Non-pigmented ciliary epithelial cell (primary cell): ENCODE data around the gene UBXN10.

Experiments used
- DNase-seq: peaks from one replicate; pipeline ENCODE4 v3.0.0-alpha.2; 2010; ENCODE audit warnings: low read depth

Gene UBXN10

DNA sequence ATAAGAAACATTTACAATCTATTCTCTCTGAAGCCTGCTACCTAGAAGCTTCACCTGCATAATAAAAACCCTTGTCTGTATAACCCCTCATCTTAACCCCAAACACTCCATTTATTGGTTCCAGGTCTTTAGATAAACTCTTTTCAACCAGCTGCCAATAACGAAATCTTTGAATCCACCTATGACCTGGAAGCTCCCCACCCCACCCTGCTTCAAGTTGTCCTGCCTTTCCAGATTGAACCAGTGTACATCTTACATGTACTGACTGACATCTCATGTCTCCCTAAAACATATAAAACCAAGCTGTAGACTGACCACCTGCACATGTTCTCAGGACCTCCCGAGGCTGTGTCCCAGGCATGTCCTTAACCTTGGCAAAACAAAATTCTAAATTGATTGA lies 54.1 kb downstream of the UBXN10 start:
- no peak for DNase-seq

DNA sequence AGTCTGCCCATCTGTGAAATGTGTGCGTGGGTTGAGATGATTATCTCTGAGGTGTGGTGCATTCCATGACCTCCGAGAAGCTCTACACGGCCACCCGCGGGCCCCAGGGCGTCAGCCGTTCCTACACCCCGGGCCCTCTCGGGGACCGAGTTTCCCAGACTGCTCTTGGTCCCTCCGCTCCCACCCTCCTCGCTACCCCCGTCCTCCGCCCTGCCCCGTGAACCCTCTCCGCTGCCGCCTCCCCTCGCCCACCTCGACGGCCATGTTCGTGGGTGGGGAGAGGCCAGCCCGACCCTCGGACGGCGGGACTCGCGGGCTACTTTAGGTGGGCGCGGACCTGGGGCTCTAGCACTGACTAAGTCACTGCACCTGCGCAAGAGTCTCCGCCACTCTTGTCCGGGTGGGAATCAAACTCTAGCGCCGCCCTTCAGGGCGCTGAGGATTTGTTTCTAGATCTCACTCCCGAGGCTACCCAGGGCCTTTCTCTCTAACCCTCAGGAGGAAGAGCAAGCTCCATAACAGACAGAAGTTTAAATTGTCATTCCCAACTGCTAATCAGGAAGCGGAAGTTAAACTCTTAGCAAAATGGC lies 57.1 kb downstream of the UBXN10 start:
- DNase-seq: no peak
